DOHH2 (cell line): ENCODE results near the gene ZNF747.

Source experiments
- H3F3A ChIP-seq: fragments of 200-600 bp; sonication (generic), shearing (Covaris generic); 2 replicates; pipeline ENCODE4 v1.6.0; 2016; ENCODE audit warnings: antibody characterized with exemption, mild to moderate bottlenecking; ENCODE audit not compliant: control insufficient read depth, insufficient read depth
- H3K27ac ChIP-seq: fragments of 200-600 bp; sonication (generic); 2 replicates; pipeline ENCODE4 v1.5.1; 2014; ENCODE audit warnings: low read depth, mild to moderate bottlenecking, low read length, moderate library complexity
- H3K27me3 ChIP-seq: fragments of 200-600 bp; sonication (generic); 2 replicates; pipeline ENCODE4 v1.6.1; 2014; ENCODE audit warnings: mild to moderate bottlenecking, low read length, mixed read lengths; ENCODE audit not compliant: control insufficient read depth
- H3K36me3 ChIP-seq: fragments of 200-600 bp; sonication (generic); 2 replicates; pipeline ENCODE4 v1.6.1; 2014; ENCODE audit warnings: mild to moderate bottlenecking, low read length, moderate library complexity, mixed read lengths; ENCODE audit not compliant: control insufficient read depth
- H3K4me1 ChIP-seq: fragments of 200-600 bp; sonication (generic); 2 replicates; pipeline ENCODE4 v1.6.1; 2014; ENCODE audit warnings: mild to moderate bottlenecking, low read length, mixed read lengths; ENCODE audit not compliant: control insufficient read depth
- H3K4me2 ChIP-seq: fragments of 200-600 bp; sonication (generic); 2 replicates; pipeline ENCODE4 v1.6.0; 2014; ENCODE audit warnings: mild to moderate bottlenecking, low read length, moderate library complexity
- H3K4me3 ChIP-seq: fragments of 200-600 bp; sonication (generic); 2 replicates; pipeline ENCODE4 v1.5.1; 2014; ENCODE audit warnings: mild to moderate bottlenecking, low read length, mixed read lengths
- H3K79me2 ChIP-seq: fragments of 200-600 bp; sonication (generic); 2 replicates; pipeline ENCODE4 v1.6.1; 2014; ENCODE audit warnings: mild to moderate bottlenecking, low read length, mixed read lengths; ENCODE audit not compliant: control insufficient read depth
- H3K9me2 ChIP-seq: fragments of 200-600 bp; sonication (generic); replicated peaks from 2 replicates; pipeline ENCODE4 v1.6.1; 2014; ENCODE audit warnings: mild to moderate bottlenecking, low read length, mixed read lengths; ENCODE audit not compliant: control insufficient read depth
- H3K9me3 ChIP-seq: fragments of 200-600 bp; sonication (generic); 2 replicates; pipeline ENCODE4 v1.6.1; 2014; ENCODE audit warnings: antibody characterized with exemption, low read length, mixed read lengths; ENCODE audit not compliant: control insufficient read depth, insufficient read depth
- H4K20me1 ChIP-seq: fragments of 200-600 bp; sonication (generic); 2 replicates; pipeline ENCODE4 v1.6.0; 2014; ENCODE audit warnings: low read depth, mild to moderate bottlenecking, antibody characterized with exemption, low read length, moderate library complexity; ENCODE audit not compliant: control insufficient read depth, insufficient read depth
- CTCF ChIP-seq: fragments of 200-600 bp; sonication (generic); IDR thresholded peaks from one replicate; pipeline ENCODE4 v1.5.1; 2014; ENCODE audit warnings: antibody characterized with exemption, mild to moderate bottlenecking, low read depth, low read length; ENCODE audit not compliant: poor library complexity, severe bottlenecking
- EZH2phosphoT487 ChIP-seq: fragments of 200-600 bp; sonication (generic); IDR thresholded peaks from 2 replicates; pipeline ENCODE4 v1.6.1; 2017; ENCODE audit warnings: borderline replicate concordance, mild to moderate bottlenecking, antibody characterized with exemption, low read length, moderate library complexity, mixed read lengths

ZNF747 gene

GRCh38 chr16:30521873-30522641, 12.6 kb downstream of the ZNF747 start:
- Histone ChIP-seq H3K79me2 (no peaks in the 10 kb centered on the region), H3K9me2 (no peaks in the 10 kb centered on the region), H3K27me3 (no peaks in the 10 kb centered on the region), H3F3A (peaks cover 25% of the 10 kb centered on the region), H3K27ac (no peak overlapping the region), H3K9me3 (no peaks in the 10 kb centered on the region), H4K20me1 (no peaks in the 10 kb centered on the region), H3K4me1 (peaks cover 6% of the 10 kb centered on the region), H3K4me3 (no peak overlapping the region), H3K36me3 (peaks cover 49% of the 10 kb centered on the region), H3K4me2 (no peak overlapping the region)
- no peak for TF ChIP-seq CTCF
- TF ChIP-seq EZH2phosphoT487: no peak

- H3K27ac ChIP-seq: no peak overlapping the region
- TF ChIP-seq CTCF (no peak), EZH2phosphoT487 (no peak)
- H3K79me2 ChIP-seq: no peaks in the 10 kb centered on the region
- H4K20me1 ChIP-seq: no peaks in the 10 kb centered on the region
- H3K4me1 ChIP-seq: peaks cover 6% of the 10 kb centered on the region
- peaks cover 25% of the 10 kb centered on the region for H3F3A ChIP-seq
- H3K9me2 ChIP-seq: no peaks in the 10 kb centered on the region
- H3K36me3 ChIP-seq: peaks cover 54% of the 10 kb centered on the region
- H3K4me2 ChIP-seq: no peak overlapping the region
- H3K9me3 ChIP-seq: no peaks in the 10 kb centered on the region
- H3K4me3 ChIP-seq: no peak overlapping the region
- H3K27me3 ChIP-seq: no peaks in the 10 kb centered on the region
Observed at GRCh38 chr16:30521476-30521872, 13.2 kb downstream of the ZNF747 start.

GRCh38 chr16:30519120-30520049, 15.3 kb downstream of the ZNF747 start:
- TF ChIP-seq EZH2phosphoT487 (no peak), CTCF (no peak)
- Histone ChIP-seq H3K27me3 (no peaks in the 10 kb centered on the region), H3F3A (peaks cover 18% of the 10 kb centered on the region), H4K20me1 (no peaks in the 10 kb centered on the region), H3K4me3 (no peak overlapping the region), H3K36me3 (peaks cover 71% of the 10 kb centered on the region), H3K27ac (no peak overlapping the region), H3K79me2 (no peaks in the 10 kb centered on the region), H3K9me2 (no peaks in the 10 kb centered on the region), H3K4me1 (no peaks in the 10 kb centered on the region), H3K9me3 (no peaks in the 10 kb centered on the region), H3K4me2 (no peak overlapping the region)
